ENCODE measurements around the gene HOXC12. TPM values are rescaled to one million over a fixed set of nuclear protein-coding genes. Genes with fewer than 3 reads are reported as not detected.

The HOXC12 gene
- total and polyA plus RNA-seq, 2 of the 8 experiments (the other 6 are each of a cell fraction or from before 2014, with no cell fraction given) = not detected

GRCh38 chr12:53964315-53964713, 9.6 kb downstream of the HOXC12 start:
- Histone ChIP-seq H3K14ac (ENCODE audit: insufficient read length) (no peak overlapping the region), H2BK5ac (ENCODE audit: low read depth, low read length) (no peak overlapping the region), H2BK15ac (ENCODE audit: low read length) (no peak overlapping the region), H2BK12ac (ENCODE audit: low read depth, low read length) (no peak overlapping the region; the same call in 1 of the 2 replicates), H3K4ac (replicated peaks; ENCODE audit: insufficient read length, low read depth, low read length) (no peak overlapping the region), H3K9me3 (ENCODE audit: insufficient read depth in 2 of 2, low read depth in 1 of 2, low read length in 1 of 2) (no peaks in the 10 kb centered on the region), H3K18ac (ENCODE audit: extremely low read depth, low read length) (no peak overlapping the region), H2AK5ac (ENCODE audit: low read depth, low read length) (no peak overlapping the region), H3K4me2 (ENCODE audit: insufficient read depth in 1 of 2, low read depth in 2 of 2, low read length in 2 of 2) (no peak overlapping the region), H3K27me3 (replicated peaks in 1 of 4; ENCODE audit: control insufficient read depth in 3 of 4, extremely low read depth in 1 of 4, insufficient read depth in 3 of 4, low read length in 3 of 4) (peaks cover 99 to 100% (median 100%) of the 10 kb centered on the region in 4 experiments), H4K5ac (ENCODE audit: insufficient read length, low read depth, low read length) (no peak overlapping the region), H3K4me3 (ENCODE audit: extremely low read depth in 1 of 4, insufficient read depth in 2 of 4, low read depth in 3 of 4, low read length in 4 of 4) (no peak overlapping the region), H4K91ac (replicated peaks; ENCODE audit: insufficient read length, low read length) (no peak overlapping the region), H3K9ac (replicated peaks in 1 of 4; ENCODE audit: extremely low read depth in 1 of 4, low read depth in 3 of 4, low read length in 3 of 4) (no peak overlapping the region), H3K36me3 (ENCODE audit: control insufficient read depth in 2 of 4, insufficient read depth in 4 of 4, low read length in 3 of 4) (peaks cover 0 to 8% (median 0%) of the 10 kb centered on the region in 4 experiments; a peak in 2 of 8 replicates), H3K27ac (ENCODE audit: low read depth, low read length) (no peak overlapping the region), H3K79me1 (ENCODE audit: low read depth, low read length) (no peaks in the 10 kb centered on the region), H2AFZ (ENCODE audit: low read length) (no peak overlapping the region), H3K4me1 (replicated peaks in 1 of 4; ENCODE audit: control insufficient read depth in 3 of 4, insufficient read depth in 4 of 4, low read length in 3 of 4) (peaks cover 0 to 4% (median 2%) of the 10 kb centered on the region in 4 experiments; a peak in 3 of 7 replicates), H3K23ac (ENCODE audit: insufficient read length) (no peak overlapping the region), H3K79me2 (ENCODE audit: control insufficient read depth in 1 of 2, insufficient read depth in 2 of 2, low read length in 2 of 2) (no peaks in the 10 kb centered on the region), H4K8ac (ENCODE audit: extremely low read depth, insufficient read depth, low read length) (no peak overlapping the region), H2BK20ac (ENCODE audit: low read length) (no peak overlapping the region), H3K23me2 (ENCODE audit: low read depth, low read length) (no peaks in the 10 kb centered on the region), H4K20me1 (replicated peaks in 1 of 2; ENCODE audit: control insufficient read depth in 1 of 2, insufficient read depth in 2 of 2, low read length in 2 of 2) (peaks cover 28 to 45% of the 10 kb centered on the region in 2 experiments), H3K56ac (replicated peaks; ENCODE audit: insufficient read length, low read depth, low read length) (no peak overlapping the region), H2BK120ac (replicated peaks; ENCODE audit: low read depth, low read length) (no peak overlapping the region)
- ChIA-PET CTCF (ENCODE audit: partially characterized antibody) (interaction anchor here (0.6 to 1.4 kb wide), 4 partner anchors 10 to 196 kb away, joined by 3 to 5 read pairs (median 4); partner anchors contain the start of gene HOXC12), POLR2A (ENCODE audit: partially characterized antibody) (interaction anchor here (1.6 kb wide), 1 partner anchor 26 kb away, joined by 3 read pairs; the partner anchor contains the start of gene HOXC13)
- 17% methylated on average over 2 of the region's 2 CpGs; no CpG with 5 or more reads in 1 of the 2 experiments for WGBS, 2 experiments (ENCODE audit: extremely low coverage in 1 of 2, insufficient coverage in 1 of 2, insufficient read length in 1 of 2, insufficient replicate concordance in 2 of 2, low coverage in 1 of 2, low lambda C conversion rate in 2 of 2, missing lambda C conversion rate in 1 of 2)
- no peak for FAIRE-seq
- no peak for DNase-seq (ENCODE audit: low read depth in 1 of 2, low spot score in 2 of 2)
- TF ChIP-seq RBBP5 (IDR thresholded peaks at IDR 0.05; ENCODE audit: borderline replicate concordance, low read depth, low read length) = no peak
- no peak for TF ChIP-seq SP4 (IDR thresholded peaks at IDR 0.05; ENCODE audit: low read length)
- no peak for TF ChIP-seq CHD1 (IDR thresholded peaks at IDR 0.05; ENCODE audit: low read depth, low read length)
- TF ChIP-seq NRF1 (IDR thresholded peaks at IDR 0.05; ENCODE audit: low read depth, low read length) = no peak
- TF ChIP-seq KDM1A (IDR thresholded peaks at IDR 0.05; ENCODE audit: borderline replicate concordance, low read length) = no peak
- no peak for TF ChIP-seq SAP30 (IDR thresholded peaks at IDR 0.05; ENCODE audit: insufficient read depth, insufficient replicate concordance, low read length)
- TF ChIP-seq HDAC6 (IDR thresholded peaks at IDR 0.05; ENCODE audit: low read depth, low read length) = no peak
- no peak for TF ChIP-seq USF2 (IDR thresholded peaks at IDR 0.05; ENCODE audit: low read length)
- TF ChIP-seq CBX5 (IDR thresholded peaks at IDR 0.05; ENCODE audit: low read depth, low read length) = no peak
- TF ChIP-seq BACH1 (IDR thresholded peaks at IDR 0.05; ENCODE audit: low read length) = no peak
- TF ChIP-seq TAF1 (IDR thresholded peaks at IDR 0.05; ENCODE audit: low read depth, low read length) = no peak
- no peak for TF ChIP-seq ATF3 (IDR thresholded peaks at IDR 0.05; ENCODE audit: insufficient read depth, low read depth, low read length)
- TF ChIP-seq CREB1 (IDR thresholded peaks at IDR 0.05) = no peak

All from H1 (cell line).